K562 (cell line): Measurements from ENCODE around the gene CCN5. TPM values are rescaled to one million over a fixed set of nuclear protein-coding genes. Genes with fewer than 3 reads are reported as not detected.

Source experiments
- BACH1 ChIP-seq: fragments of 200-800 bp; sonication (Bioruptor generic); IDR thresholded peaks from 2 replicates; pipeline ENCODE4 v1.6.1; 2016; ENCODE audit warnings: missing genetic modification characterization, missing compliant biosample characterization
- CSDE1 ChIP-seq, 2 experiments: fragments of 450-650 bp; IDR thresholded peaks; 2 replicates each; pipeline ENCODE4 v1.6.1; 2016; ENCODE audit warnings: mild to moderate bottlenecking in 1 of 2
- DDX20 ChIP-seq: fragments of 450-650 bp; IDR thresholded peaks from 2 replicates; pipeline ENCODE4 v1.6.1; 2016; ENCODE audit warnings: missing genetic modification characterization, low read depth, mild to moderate bottlenecking, missing compliant biosample characterization, moderate library complexity
- MEF2D ChIP-seq: conservative IDR thresholded peaks from 2 replicates; pipeline ENCODE4 v1.6.1; 2016; ENCODE audit warnings: low read depth, missing genetic modification characterization, missing compliant biosample characterization
- MYNN ChIP-seq, 2 experiments: sonication (generic); formaldehyde crosslinking in 1 of 2; IDR thresholded peaks; 2 replicates each; pipeline versions ENCODE4 v1.5.0 to v1.6.1; 2016 to 2020; ENCODE audit warnings: antibody characterized with exemption in 1 of 2, missing genetic modification reagents in 1 of 2
- NBN ChIP-seq: fragments of 450-650 bp; IDR thresholded peaks from 2 replicates; pipeline ENCODE4 v1.6.1; 2016; ENCODE audit warnings: low read depth, mild to moderate bottlenecking
- POLR2A ChIP-seq: fragments of 450-650 bp; conservative IDR thresholded peaks from 2 replicates; pipeline ENCODE4 v1.6.1; 2016
- SUPT5H ChIP-seq: fragments of 450-650 bp; IDR thresholded peaks from 2 replicates; pipeline ENCODE4 v1.6.1; 2016
- ZNF311 ChIP-seq: fragments of 250-450 bp; sonication (Bioruptor Pico); IDR thresholded peaks from 2 replicates; pipeline ENCODE4 v1.4.0; 2020; ENCODE audit warnings: mild to moderate bottlenecking, moderate library complexity
- ZNF347 ChIP-seq: fragments of 450-650 bp; formaldehyde crosslinking; IDR thresholded peaks from 2 replicates; pipeline ENCODE4 v1.4.0; 2020; ENCODE audit warnings: low read depth, mild to moderate bottlenecking, moderate library complexity
- ZNF384 ChIP-seq: IDR thresholded peaks from 2 replicates; pipeline ENCODE4 v1.6.1; 2012; ENCODE audit warnings: low read depth, low read length, improper control_type of control experiment
- polyA plus RNA-seq, 8 experiments: library from polyadenylated mRNA; depleted of rRNA in 4 of 8; stranded (reverse) in 5 of 8; unstranded in 3 of 8; fragments of >200 nt; fragmentation: Nextera tagmentation in 2 of 8; fragmentation: Illumina TruSeq in 1 of 8; extraction: Ambion mirVana in 2 of 8; extraction: Trizol in 1 of 8; gene quantifications; 2 replicates each; pipeline versions ENCODE4 v1.2.1 to v1.2.3, GENCODE V29; 2011 to 2014; ENCODE audit warnings: inconsistent platforms in 1 of 8, missing spikeins in 1 of 8
- total RNA-seq, 7 experiments: library from RNA; depleted of rRNA in 6 of 7; stranded (reverse); fragments of >200 nt in 6 of 7; fragmentation: Illumina TruSeq in 2 of 7; extraction: Trizol in 2 of 7; gene quantifications; 2 replicates each; pipeline versions ENCODE4 v1.2.1 to v1.2.3, GENCODE V29; 2011 to 2021; ENCODE audit warnings: low replicate concordance in 1 of 7
- TF ChIP-seq, protein P1 (sequence below): fragments of 450-650 bp; IDR thresholded peaks from 2 replicates; pipeline ENCODE4 v1.6.1; 2016; ENCODE audit warnings: low read depth
- TF ChIP-seq, protein P2 (sequence below), 2 experiments: fragments of 450-650 bp in 1 of 2; sonication (generic) in 1 of 2; formaldehyde crosslinking in 1 of 2; IDR thresholded peaks in 1 of 2; conservative IDR thresholded peaks in 1 of 2; 2 replicates each; pipeline versions ENCODE4 v1.6.1 to v1.8.1; 2016 to 2023; ENCODE audit warnings: mild to moderate bottlenecking in 2 of 2, moderate library complexity in 2 of 2, inconsistent platforms in 1 of 2, missing genetic modification reagents in 1 of 2
- TF ChIP-seq, protein P3 (sequence below): fragments of 200-800 bp; sonication (Bioruptor generic); IDR thresholded peaks from 2 replicates; pipeline ENCODE4 v1.6.1; 2017; ENCODE audit warnings: missing genetic modification characterization, missing compliant biosample characterization

CCN5 gene
- total and polyA plus RNA-seq, 9 of the 15 experiments (the other 6 are each of a cell fraction or from before 2014, with no cell fraction given) = not detected

DNA sequence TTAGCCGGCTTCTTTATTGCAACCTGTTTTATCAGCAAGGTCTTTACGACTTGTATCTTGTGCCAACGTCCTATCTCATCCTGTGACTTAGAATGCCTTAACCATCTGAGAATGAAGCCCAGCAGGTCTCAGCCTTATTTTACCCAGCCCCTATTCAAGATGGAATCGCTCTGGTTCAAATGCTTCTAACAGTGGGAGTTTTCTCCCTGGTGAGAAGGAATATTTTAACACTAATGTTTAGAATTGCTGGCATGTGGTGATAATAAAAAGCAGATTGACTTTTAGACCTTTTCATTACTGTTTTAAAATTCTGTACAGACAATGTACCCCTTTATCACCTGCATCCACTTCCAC is 20.6 kb downstream of the CCN5 start (continued):
- TF ChIP-seq, protein P1, sequence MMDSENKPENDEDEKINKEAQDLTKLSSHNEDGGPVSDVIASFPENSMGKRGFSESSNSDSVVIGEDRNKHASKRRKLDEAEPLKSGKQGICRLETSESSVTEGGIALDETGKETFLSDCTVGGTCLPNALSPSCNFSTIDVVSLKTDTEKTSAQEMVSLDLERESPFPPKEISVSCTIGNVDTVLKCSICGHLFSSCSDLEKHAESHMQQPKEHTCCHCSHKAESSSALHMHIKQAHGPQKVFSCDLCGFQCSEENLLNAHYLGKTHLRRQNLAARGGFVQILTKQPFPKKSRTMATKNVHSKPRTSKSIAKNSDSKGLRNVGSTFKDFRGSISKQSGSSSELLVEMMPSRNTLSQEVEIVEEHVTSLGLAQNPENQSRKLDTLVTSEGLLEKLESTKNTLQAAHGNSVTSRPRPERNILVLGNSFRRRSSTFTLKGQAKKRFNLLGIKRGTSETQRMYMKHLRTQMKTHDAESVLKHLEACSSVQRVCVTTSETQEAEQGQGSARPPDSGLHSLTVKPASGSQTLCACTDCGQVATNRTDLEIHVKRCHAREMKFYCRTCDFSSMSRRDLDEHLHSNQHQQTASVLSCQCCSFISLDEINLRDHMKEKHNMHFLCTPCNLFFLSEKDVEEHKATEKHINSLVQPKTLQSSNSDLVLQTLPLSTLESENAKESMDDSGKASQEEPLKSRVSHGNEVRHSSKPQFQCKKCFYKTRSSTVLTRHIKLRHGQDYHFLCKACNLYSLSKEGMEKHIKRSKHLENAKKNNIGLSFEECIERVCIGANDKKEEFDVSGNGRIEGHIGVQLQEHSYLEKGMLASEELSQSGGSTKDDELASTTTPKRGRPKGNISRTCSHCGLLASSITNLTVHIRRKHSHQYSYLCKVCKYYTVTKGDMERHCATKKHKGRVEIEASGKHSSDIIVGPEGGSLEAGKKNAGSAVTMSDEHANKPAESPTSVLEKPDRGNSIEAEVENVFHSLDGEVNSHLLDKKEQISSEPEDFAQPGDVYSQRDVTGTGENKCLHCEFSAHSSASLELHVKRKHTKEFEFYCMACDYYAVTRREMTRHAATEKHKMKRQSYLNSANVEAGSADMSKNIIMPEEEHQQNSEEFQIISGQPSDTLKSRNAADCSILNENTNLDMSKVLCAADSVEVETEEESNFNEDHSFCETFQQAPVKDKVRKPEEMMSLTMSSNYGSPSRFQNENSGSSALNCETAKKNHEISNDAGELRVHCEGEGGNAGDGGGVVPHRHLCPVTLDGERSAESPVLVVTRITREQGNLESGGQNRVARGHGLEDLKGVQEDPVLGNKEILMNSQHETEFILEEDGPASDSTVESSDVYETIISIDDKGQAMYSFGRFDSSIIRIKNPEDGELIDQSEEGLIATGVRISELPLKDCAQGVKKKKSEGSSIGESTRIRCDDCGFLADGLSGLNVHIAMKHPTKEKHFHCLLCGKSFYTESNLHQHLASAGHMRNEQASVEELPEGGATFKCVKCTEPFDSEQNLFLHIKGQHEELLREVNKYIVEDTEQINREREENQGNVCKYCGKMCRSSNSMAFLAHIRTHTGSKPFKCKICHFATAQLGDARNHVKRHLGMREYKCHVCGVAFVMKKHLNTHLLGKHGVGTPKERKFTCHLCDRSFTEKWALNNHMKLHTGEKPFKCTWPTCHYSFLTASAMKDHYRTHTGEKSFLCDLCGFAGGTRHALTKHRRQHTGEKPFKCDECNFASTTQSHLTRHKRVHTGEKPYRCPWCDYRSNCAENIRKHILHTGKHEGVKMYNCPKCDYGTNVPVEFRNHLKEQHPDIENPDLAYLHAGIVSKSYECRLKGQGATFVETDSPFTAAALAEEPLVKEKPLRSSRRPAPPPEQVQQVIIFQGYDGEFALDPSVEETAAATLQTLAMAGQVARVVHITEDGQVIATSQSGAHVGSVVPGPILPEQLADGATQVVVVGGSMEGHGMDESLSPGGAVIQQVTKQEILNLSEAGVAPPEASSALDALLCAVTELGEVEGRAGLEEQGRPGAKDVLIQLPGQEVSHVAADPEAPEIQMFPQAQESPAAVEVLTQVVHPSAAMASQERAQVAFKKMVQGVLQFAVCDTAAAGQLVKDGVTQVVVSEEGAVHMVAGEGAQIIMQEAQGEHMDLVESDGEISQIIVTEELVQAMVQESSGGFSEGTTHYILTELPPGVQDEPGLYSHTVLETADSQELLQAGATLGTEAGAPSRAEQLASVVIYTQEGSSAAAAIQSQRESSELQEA = no peak
- TF ChIP-seq MYNN (IDR thresholded peaks at IDR 0.05) (no peak), MYNN (CRISPR knock-in tag; IDR thresholded peaks at IDR 0.05) (no peak), POLR2A (no peak), ZNF384 (no peak), ZNF347 (CRISPR knock-in tag) (no peak), NBN (no peak), SUPT5H (no peak), ZNF311 (CRISPR knock-in tag) (0 out of 2 replicates have a peak, but pooled peaks have one; percentile 50), DDX20 (tag) (peak; percentile 76), MEF2D (tag) (0 out of 2 replicates have a peak, but pooled peaks have one; percentile 46), BACH1 (peak; percentile 55; the same call in 1 of the 2 replicates), CSDE1 (IDR thresholded peaks at IDR 0.05) (no peak)
- TF ChIP-seq, protein P2, sequence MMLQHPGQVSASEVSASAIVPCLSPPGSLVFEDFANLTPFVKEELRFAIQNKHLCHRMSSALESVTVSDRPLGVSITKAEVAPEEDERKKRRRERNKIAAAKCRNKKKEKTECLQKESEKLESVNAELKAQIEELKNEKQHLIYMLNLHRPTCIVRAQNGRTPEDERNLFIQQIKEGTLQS (IDR thresholded peaks at IDR 0.05) = no peak
- TF ChIP-seq, protein P2 (CRISPR knock-in tag; conservative IDR thresholded peaks at IDR 0.05) = no peak
- TF ChIP-seq, protein P3, sequence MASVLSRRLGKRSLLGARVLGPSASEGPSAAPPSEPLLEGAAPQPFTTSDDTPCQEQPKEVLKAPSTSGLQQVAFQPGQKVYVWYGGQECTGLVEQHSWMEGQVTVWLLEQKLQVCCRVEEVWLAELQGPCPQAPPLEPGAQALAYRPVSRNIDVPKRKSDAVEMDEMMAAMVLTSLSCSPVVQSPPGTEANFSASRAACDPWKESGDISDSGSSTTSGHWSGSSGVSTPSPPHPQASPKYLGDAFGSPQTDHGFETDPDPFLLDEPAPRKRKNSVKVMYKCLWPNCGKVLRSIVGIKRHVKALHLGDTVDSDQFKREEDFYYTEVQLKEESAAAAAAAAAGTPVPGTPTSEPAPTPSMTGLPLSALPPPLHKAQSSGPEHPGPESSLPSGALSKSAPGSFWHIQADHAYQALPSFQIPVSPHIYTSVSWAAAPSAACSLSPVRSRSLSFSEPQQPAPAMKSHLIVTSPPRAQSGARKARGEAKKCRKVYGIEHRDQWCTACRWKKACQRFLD (CRISPR knock-in tag) = peak; percentile 65
